Urothelium cell line (cell line): ENCODE data around the gene RELA.

Experiments
- DNase-seq: peaks from one replicate; pipeline ENCODE4 v3.0.0; 2011; ENCODE audit warnings: low spot score, mixed read lengths
- FAIRE-seq: peaks from 2 replicates; lab custom pipeline; 2011; peaks lifted over from hg19 to GRCh38; lab: Jason Lieb, UNC

Gene RELA

DNA sequence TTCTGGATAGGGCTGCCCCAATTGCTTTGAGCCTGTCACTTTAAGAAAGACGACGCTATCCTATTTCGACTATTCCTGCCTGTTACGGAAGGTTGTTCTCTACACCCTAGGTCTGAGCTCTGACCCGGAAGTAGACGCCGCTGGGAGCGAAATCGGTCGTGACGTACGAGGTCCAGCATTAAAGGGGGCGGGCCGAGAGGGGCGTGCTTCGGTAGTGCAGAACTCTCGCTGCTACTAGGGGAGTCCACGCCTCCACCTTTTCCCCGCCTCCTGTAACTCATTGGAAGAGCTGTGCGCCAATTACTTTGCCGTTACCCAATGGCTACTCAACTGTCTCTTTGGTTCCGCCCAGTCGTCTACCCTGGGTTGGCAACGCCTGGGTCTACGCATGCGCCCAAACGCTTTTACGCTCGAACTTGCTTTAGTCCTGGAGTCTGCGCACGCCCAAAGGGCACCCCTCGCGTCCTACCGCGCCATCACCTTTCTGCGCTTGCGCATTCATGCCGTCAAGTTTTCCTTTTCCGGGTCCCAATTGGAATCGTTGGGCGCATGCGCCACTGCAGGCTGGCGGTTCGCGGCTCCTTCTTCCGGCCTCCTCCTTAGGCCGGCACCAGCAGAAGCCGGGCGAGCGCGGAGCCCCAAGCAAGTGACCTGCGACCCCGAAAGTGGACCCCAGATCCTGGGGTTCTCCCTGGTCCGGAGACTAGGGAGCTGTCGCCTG, 47.3 kb downstream of the RELA start, which contains the start of gene PCNX3:
Gene PCNX3 (plus strand): TSS at position 548 of the 721 bp plus-strand sequence. CDS start 536 bp downstream, outside the sequence.
- FAIRE-seq: peak; percentile 94
- DNase-seq: peak; percentile 100

DNA sequence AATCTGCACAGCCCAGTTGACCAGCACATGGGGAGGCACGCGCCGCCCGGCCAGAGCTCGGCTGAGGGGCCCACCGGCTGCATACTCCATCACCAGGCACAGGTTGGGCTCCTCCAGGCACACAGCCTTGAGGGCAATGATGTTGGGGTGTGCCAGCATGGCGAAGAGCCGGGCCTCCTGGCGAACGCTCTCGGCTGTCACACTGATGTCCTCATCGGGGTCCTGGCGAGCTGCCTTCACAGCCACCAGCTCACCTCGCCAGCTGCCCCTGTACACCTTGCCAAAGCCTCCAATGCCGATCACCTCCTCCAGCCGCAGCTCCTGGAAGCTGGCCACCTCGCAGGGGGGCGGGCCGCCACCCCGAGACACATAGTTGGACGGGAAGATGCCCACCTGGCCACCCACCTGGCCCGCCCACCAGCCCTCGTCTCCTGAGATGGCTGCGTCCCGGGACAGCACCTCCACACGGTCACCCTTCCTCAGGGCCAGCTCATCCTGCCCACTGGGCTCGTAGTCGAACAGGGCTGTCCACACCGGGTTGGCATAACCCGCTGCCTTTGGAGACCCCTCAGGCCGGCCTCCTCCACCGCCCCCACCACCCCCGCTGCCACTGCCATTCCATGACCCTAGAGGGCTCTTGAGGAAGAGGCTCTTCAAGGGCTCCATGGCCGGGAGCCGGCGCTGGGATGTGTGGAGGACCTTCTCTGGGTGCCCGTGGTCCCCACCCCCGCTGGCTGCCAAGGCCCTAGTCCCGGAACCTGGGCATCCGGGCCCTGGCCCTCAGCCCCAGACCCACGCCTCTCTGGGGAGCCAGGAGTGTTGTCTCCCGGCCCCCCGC, 49.4 kb downstream of the RELA start:
- no peak for FAIRE-seq

GRCh38 chr11:65612691-65613090, 50.0 kb downstream of the RELA start:
- DNase-seq (no peak), FAIRE-seq (no peak)

More for the DNA sequence above, 49.4 kb downstream of the RELA start:
- DNase-seq: no peak

DNA sequence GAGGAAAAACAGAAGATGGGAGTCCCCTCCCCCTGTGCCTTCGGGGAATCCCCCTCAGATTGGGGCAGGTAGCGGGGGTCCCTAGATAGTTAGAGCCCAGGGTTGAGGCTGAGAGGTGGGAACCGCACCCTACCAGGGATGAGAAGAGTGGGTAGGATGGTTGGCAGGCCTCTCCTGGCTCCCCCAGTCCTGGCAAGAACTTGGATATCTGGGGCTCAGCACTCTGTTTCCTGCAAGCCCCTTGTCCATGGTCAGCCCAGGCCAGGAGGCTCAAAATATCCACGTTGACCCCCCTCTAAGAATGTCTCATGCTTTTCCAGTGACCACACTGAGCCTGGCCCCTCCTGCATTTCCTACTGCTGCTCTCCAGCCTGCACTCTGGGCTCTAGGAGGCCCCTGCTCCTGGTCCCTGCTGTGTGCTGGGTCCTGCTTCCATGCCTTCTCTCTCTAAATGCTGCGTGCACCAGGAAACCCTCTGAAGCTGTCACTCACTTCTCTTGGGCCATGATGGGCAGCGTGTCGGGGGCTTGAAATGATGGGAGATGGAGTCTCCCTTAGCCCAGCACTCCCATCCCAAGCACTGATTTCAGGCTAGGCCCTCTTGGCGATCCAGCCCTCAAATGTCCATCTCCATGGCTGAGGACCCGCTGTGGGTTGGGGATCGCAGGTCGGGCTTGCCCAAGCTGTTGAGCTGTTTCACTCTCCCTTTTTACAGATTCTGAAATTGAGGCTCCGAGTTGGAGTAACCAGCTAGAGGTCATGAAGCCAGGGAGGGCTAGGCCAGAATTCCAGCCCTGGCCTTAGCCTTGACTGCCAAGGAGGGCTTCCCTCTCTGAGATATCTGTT, 50.7 kb downstream of the RELA start:
- no peak for FAIRE-seq
- DNase-seq: no peak

DNA sequence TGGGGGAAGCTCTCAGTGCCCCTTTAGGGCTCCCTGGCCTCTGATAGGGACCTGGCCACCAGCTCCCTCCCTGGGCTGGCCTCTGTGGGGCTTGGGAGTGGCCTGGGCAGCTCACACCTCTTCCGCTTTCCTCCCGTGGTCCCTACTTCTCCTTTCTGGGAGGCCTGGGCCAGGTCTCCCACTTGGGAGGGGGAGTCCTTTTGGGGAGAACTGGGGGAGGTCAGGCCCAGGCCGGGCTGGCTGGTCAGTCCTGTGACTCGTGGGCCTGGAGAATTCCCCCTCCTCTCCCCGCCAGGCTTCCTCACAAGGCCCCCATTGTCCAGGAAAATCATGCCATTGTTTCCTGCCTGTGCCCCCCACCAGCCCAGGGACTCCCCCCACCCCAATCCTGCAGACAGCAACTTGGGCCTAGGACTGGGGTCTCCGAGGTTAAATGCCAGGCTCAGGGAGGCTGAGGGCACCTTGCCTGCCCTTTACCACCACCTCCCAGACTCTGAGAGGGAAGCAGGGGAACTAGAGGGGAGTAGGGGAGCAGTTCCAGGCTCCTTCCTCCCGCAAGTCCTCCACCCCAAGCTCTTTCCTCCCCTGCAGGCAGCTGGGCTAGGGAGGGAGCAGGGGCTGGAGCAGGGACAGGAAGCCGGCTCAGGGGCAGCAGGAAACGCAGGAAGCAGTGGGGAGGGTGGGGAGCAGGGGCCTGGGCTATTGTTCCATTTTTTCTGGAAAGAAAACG, 51.5 kb downstream of the RELA start:
- DNase-seq: no peak
- FAIRE-seq: no peak

GRCh38 chr11:65610404-65610803, 52.3 kb downstream of the RELA start:
- DNase-seq (no peak), FAIRE-seq (no peak)

DNA sequence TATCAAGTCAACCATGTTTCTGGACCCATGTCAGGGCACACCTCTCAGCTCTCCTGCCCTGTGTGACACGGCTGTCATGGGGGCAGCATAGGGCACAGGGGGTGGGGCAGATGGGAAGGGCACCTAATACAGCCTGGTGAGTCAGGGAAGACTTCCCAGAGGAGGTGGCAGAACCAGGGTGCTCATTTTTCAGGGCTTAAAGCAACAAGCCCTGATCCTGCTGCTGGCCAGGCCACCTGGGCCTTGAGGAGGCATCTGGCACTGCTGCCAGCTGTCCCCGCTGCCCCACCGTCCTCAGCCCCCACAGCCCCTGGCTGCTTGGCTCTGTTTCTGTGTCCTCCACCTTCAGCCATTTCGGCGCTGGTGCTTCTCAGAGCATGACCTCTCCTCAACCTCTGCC, 53.1 kb downstream of the RELA start:
- DNase-seq (no peak), FAIRE-seq (peak; percentile 23)

GRCh38 chr11:65609229-65609628, 53.5 kb downstream of the RELA start:
- DNase-seq: no peak
- no peak for FAIRE-seq

- FAIRE-seq (no peak), DNase-seq (no peak)
These were observed 54.9 kb downstream of the RELA start for GRCh38 chr11:65607614-65608426.

DNA sequence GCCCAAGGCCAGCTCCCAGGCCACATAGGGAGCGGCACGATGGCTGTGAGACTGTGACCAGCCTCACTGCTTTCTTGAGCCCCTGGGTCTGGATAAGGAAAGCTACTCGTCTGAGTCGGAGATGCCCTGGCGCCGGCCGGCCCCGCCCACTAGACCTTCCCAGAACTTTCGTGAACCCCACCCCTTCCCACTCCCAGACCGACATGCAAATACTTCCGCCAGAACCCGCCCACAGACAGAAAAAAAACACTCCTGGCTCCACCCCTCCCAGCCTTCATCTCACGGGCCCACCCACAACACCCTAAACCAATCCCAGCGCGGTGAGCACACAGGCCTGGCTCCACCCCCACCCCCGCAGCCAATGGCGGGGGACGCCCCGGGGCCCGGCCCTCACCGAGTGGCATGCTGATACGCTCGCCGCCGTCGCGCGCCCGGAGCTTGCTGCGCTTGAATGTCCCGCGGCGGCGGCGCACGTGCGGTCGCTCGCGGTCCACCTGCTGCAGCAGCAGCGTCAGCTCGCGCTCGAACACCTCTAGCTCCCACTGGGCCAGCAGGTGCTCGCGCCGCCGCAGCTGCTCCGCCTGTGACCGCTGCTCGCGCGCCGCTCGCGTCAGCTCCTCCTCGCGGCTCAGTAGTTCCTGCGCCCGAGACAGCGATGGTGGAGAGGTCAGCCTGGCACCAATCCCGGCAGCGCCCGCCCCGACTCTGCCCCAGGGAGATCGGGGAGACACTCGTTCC, 55.7 kb downstream of the RELA start:
- FAIRE-seq (no peak), DNase-seq (no peak)

GRCh38 chr11:65604258-65604657, 58.5 kb downstream of the RELA start:
- FAIRE-seq: no peak
- no peak for DNase-seq
